ENCODE measurements around the gene GPATCH3.
"Not testable (repeated sequence)": the region's sequence is repeated elsewhere in the genome, so short reads cannot be mapped to it uniquely, and the experiment has no call there.

The GPATCH3 gene

GRCh38 chr1:26874896-26875295 lies 25.4 kb downstream of the GPATCH3 start:
- in situ Hi-C loops (cut with MboI; ENCODE audit: low sequenced_read_pairs): no loop called here

DNA sequence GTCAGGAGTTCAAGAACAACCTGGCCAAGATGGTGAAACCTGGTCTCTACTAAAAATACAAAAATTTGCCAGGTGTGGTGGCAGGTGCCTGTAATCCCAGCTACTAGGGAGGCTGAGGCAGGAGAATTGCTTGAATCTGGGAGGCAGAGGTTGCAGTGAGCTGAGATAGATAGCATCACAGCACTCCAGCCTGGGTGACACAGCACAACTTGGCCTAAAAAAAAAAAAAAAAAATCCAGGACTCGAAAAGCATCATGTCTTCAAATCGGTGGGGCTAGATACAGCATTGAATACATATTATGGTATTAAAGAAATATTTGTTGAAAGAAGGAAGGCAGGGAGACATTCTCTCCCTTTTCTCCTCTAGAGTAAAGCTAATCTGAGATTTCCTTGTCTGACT lies 27.2 kb downstream of the GPATCH3 start:
- in situ Hi-C loops (cut with MboI; ENCODE audit: low sequenced_read_pairs): not testable (repeated sequence)

DNA sequence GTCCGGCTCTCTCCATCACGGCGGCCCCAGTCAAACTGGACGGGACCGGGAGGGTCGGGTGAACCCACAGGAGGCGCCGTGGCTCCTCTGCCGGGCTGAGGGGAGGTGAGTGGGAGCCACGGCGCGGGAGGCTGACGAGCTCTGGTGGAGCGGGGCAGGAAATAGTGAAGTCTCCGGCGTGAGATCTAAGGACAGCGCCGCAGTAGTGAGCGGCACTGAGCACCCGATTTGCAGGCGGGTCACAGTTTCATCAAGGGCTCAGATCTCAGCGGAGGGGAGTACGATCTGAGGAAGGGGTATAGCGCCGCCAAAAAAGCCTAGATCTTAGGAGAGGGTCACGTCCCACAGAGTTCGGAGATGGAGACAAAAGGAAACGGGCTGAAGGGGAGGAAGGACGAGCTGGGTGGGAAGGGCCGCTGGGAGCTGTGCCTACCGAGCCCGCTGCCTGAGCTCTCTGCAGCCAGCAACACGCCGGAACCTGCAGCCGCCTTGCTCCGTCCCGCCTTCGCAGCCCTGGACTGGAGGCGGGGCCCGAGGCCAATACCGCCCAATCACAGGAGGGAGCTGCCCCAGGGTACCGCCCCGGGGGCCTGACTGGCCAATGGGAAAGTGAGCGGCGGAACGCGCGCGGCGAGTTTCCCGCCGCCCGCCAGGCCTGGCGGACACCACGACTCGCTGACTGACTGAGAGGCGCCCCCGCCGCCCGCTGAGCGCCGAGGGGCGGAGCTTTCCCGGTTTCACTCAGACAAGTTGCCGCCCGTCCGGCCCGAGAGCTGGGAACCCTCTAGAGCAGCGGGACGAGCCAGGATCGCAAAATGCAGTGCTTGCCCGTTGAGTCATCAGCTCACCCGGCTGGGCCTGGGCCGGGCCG lies 35.4 kb downstream of the GPATCH3 start:
- in situ Hi-C loops (cut with MboI; ENCODE audit: low sequenced_read_pairs): no loop called here

DNA sequence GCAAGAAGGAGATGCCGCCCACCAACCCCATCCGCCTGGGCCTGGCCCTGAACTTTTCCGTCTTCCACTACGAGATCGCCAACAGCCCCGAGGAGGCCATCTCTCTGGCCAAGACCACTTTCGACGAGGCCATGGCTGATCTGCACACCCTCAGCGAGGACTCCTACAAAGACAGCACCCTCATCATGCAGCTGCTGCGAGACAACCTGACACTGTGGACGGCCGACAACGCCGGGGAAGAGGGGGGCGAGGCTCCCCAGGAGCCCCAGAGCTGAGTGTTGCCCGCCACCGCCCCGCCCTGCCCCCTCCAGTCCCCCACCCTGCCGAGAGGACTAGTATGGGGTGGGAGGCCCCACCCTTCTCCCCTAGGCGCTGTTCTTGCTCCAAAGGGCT lies 36.6 kb downstream of the GPATCH3 start:
- in situ Hi-C loops (cut with MboI; ENCODE audit: low sequenced_read_pairs): no loop called here

GRCh38 chr1:26862781-26863684 lies 37.2 kb downstream of the GPATCH3 start, which contains the start of gene SFN:
Gene SFN (plus strand): TSS chr1:26863149. CDS start chr1:26863213, 64 bp downstream.
- in situ Hi-C loops (cut with MboI; ENCODE audit: low sequenced_read_pairs): no loop called here

DNA sequence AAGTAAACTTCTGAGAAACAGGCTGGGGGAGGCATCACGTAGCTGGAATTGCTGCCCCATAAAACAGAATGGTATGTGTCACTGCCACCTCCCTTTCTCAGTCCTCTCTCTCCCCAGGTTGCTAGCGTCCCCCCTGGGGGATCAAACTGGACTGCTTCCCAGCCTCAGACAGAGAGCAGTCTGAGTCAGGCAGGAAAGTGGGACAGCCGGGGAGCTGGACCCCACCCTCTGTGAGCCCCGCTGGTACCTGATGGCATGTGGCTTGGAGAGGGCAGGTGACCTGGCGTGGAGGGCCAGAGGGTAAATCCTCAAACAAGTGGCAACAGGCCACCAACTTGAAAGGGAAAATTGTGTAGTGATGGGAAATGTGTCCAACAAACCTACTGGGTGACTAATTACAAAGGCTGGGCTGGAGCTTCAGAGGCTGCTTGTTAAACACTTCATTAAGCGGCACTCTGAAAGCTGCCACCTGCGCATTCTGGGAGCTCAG lies 38.3 kb downstream of the GPATCH3 start:
- in situ Hi-C loops (cut with MboI; ENCODE audit: low sequenced_read_pairs): no loop called here

- in situ Hi-C loops (cut with MboI; ENCODE audit: low sequenced_read_pairs): no loop called here
Observed at GRCh38 chr1:26861286-26861701, 39.0 kb downstream of the GPATCH3 start.

DNA sequence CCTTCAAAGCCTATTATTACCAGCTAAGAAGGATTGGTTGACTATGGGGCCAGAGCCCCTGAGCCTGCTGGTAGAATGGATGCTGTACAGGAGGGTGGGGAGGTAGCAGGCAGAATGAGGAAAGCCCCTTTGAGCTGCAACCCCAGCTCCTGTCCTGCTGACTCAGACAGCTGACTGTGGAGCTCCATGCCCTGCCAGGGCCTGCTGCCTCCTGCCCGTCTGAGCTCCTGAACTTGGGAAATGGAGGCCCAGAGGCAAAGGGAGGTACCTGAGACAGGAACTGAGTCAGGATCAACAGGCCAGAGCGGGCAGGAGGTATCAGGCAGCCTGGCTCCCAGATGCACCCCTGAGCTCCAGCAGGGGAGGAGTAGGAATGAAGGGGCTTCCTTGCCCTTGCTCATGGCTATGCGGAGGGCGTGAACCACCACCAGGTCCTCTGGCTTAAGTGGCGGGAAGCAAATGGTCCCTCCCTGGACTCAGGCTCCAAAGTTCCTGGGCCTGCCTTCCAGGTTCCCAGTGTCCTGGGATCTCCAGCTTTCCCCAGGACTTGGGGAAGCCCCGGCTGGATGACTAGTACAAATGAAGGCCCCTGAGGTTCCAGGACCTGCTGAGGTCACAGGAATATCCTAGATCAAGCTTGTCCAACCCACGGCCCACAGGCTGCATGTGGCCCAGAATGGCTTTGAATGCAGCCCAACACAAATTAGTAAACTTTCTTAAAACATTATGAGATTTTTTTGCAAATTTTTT lies 41.2 kb downstream of the GPATCH3 start:
- in situ Hi-C loops (cut with MboI; ENCODE audit: low sequenced_read_pairs): no loop called here

GRCh38 chr1:26858160-26858559 lies 42.1 kb downstream of the GPATCH3 start:
- in situ Hi-C loops (cut with MboI; ENCODE audit: low sequenced_read_pairs): no loop called here

DNA sequence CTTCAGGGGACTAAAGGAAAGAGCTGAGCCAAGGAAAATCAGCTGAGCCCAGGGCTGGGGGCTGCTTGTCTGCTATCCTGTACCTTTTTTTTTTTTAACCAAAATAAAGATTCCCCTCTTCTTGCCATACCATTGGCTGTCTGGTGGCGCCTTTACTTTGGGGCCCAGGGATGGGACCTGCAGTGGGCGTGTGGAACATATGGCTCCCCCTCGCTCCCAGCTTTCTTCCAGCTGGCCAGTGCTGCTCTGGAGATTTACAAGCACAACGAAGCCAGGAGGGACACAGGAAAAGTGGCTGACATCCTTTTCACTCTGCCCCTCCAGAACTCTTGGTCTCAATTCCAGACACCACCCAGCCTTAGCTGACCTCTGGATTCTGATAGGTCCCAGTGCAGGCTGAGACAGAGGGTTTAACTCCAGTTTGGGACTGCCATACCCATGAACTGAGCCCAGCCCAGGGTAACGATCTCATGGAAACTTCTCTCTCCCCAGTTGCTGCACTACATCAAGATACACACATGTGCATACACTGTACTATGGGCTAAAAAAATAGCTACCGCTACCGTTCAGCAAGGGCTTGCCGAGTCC lies 42.7 kb downstream of the GPATCH3 start:
- in situ Hi-C loops (cut with MboI; ENCODE audit: low sequenced_read_pairs): no loop called here

DNA sequence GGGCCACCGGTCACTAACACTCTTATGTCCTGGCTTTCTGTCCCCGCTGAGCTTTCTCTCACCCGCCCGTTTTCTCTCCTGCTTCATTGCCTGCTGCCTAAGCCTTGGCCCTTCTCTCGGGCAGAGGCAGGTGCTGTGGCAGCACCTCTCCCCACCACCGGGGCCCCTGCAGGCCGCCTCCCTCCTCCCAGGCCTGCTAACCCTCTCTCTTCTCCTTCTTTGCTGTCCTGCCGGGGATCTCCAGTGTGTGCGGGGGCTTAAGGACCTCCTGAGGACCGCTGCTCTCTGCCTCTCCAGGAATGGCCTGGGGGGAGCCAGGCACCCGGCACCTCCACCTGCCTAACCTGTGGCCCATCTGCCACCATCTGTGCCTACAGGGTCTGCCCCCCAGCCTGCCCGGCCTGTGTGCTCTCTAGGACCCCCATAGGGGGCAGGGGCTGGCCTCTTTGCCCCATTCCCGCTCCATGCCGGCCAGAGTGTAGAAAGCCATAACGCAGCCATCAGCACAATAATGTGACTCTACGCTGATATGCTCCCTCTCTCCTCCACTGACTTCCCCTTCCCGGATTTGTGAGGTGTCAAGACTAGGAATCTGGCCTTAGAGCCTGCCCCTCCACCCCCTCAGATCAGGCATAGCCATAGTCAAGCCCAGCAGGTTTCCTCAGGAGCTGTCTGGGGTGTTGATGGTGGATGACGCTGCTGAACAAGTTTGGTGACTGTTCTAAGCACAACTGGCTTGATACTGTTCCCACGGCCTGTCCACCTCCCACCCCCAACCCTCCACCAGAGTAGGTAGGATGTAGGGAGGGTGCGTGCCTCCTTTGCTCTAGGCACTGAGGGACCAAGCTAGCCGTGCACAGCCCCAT lies 43.4 kb downstream of the GPATCH3 start:
- in situ Hi-C loops (cut with MboI; ENCODE audit: low sequenced_read_pairs): no loop called here

GRCh38 chr1:26856181-26856580 lies 44.1 kb downstream of the GPATCH3 start:
- in situ Hi-C loops (cut with MboI; ENCODE audit: low sequenced_read_pairs): no loop called here

DNA sequence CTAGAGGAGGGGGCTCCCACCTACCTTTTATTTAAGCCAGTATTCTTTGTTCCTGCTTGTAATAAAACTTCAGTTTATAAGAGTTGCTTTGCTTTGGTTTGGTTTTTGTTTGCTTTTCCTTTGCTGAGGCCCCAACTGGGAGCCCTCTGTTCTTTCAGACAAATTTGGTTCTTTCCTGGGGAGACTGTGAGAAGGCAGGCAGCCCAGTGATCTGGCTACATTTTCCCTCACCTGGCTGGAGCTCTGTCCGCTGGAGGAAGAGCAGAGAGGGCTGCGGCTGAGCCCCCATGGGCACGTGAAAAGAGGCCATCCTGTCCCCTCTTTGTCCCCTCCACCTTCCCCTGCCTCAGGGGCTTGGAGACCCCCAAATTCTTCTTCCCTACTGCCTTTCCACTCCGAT lies 44.6 kb downstream of the GPATCH3 start:
- in situ Hi-C loops (cut with MboI; ENCODE audit: low sequenced_read_pairs): no loop called here

DNA sequence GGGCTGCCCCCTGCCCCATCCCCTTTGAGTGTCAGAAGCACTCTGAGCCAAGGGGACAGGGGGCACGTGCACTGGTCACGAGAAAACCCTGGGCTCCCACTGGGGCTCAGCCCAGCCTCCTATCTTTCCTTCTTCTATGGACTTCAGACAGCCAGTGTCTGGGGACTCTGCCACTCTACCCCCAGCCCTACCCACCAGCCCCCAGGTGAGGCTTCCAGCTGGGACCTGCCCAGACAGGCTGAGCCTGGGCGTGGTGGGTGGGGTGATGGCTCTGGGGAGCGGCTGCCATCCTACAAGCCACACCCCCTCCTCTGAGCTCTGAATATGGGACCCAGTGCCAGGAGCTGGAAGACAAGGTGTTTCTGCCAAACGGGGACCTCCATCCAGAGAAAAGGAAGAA lies 45.4 kb downstream of the GPATCH3 start:
- in situ Hi-C loops (cut with MboI; ENCODE audit: low sequenced_read_pairs): no loop called here

- in situ Hi-C loops (cut with MboI; ENCODE audit: low sequenced_read_pairs): no loop called here
Observed at GRCh38 chr1:26853600-26853999, 46.7 kb downstream of the GPATCH3 start.

GRCh38 chr1:26853156-26853555 lies 47.1 kb downstream of the GPATCH3 start:
- in situ Hi-C loops (cut with MboI; ENCODE audit: low sequenced_read_pairs): no loop called here

GRCh38 chr1:26852701-26853100 lies 47.6 kb downstream of the GPATCH3 start:
- in situ Hi-C loops (cut with MboI; ENCODE audit: low sequenced_read_pairs): no loop called here

- in situ Hi-C loops (cut with MboI; ENCODE audit: low sequenced_read_pairs): no loop called here
Observed at GRCh38 chr1:26851106-26851684, 49.1 kb downstream of the GPATCH3 start.

Data from hTERT RPE-1 (cell line).